GM12878 (cell line): ENCODE data around the gene SLC6A8. TPM values are rescaled to one million over a fixed set of nuclear protein-coding genes. Genes with fewer than 3 reads are reported as not detected.

Source experiments
- ATAC-seq: fragments of 200-7000 bp; cut with Tn5 transposase; 3 replicates; pipeline ENCODE4 v1.9.1; 2020; ENCODE audit warnings: mild to moderate bottlenecking, moderate library complexity
- BruUV-seq: library from RNA; stranded (reverse); fragments of 400-500 nt; replicated peaks from 2 replicates; lab custom pipeline; 2021; lab: Mats Ljungman, UMichigan
- CTCF ChIA-PET: fragments of 300-600 bp; sonication (Branson Sonifier 250); formaldehyde crosslinking; extraction: SDS; loops from one replicate; lab custom pipeline; 2021; ENCODE audit warnings: inconsistent platforms; lab: Yijun Ruan, JAX
- POLR2A ChIA-PET: fragments of 350-600 bp; formaldehyde crosslinking; extraction: SDS; loops from one replicate; lab custom pipeline; 2021; ENCODE audit warnings: inconsistent platforms; lab: Charles Lee
- RAD21 ChIA-PET: fragments of 300-600 bp; sonication (Branson Sonifier 250); formaldehyde crosslinking; loops from one replicate; lab custom pipeline; 2023; ENCODE audit warnings: antibody characterized with exemption; ENCODE audit not compliant: unreplicated experiment; lab: Charles Lee
- SMC1A ChIA-PET: fragments of 300-600 bp; sonication (Branson Sonifier 250); formaldehyde crosslinking; loops from one replicate; lab custom pipeline; 2023; ENCODE audit not compliant: unreplicated experiment, uncharacterized antibody; lab: Charles Lee
- DNase-seq: peaks from one replicate; pipeline ENCODE4 v3.0.0-alpha.2; 2011; ENCODE audit warnings: low read depth, low spot score
- FAIRE-seq: peaks from 3 replicates; lab custom pipeline; 2011; peaks lifted over from hg19 to GRCh38; lab: Jason Lieb, UNC
- H2AFZ ChIP-seq: 2 replicates; pipeline ENCODE4 v1.6.0; 2011; ENCODE audit warnings: low read depth, low read length, control low read depth; ENCODE audit not compliant: control insufficient read depth
- H3K27ac ChIP-seq: 2 replicates; pipeline ENCODE4 v1.5.1; 2011; ENCODE audit warnings: control low read depth; ENCODE audit not compliant: control insufficient read depth, insufficient read depth
- H3K27me3 ChIP-seq, 2 experiments: replicated peaks in 1 of 2; 2 replicates each; pipeline versions ENCODE4 v1.6.0 to v1.6.1; 2011; ENCODE audit warnings: low read length in 1 of 2; ENCODE audit not compliant: control insufficient read depth in 2 of 2, insufficient read depth in 2 of 2
- H3K36me3 ChIP-seq, 2 experiments: 2 replicates each; pipeline ENCODE4 v1.5.1; 2011; ENCODE audit warnings: low read length in 1 of 2; ENCODE audit not compliant: control insufficient read depth in 2 of 2, insufficient read depth in 2 of 2
- H3K4me1 ChIP-seq: 2 replicates; pipeline ENCODE4 v1.6.1; 2011; ENCODE audit warnings: mild to moderate bottlenecking, low read length, moderate library complexity, mixed read lengths; ENCODE audit not compliant: control insufficient read depth, insufficient read depth
- H3K4me2 ChIP-seq: 2 replicates; pipeline ENCODE4 v1.6.0; 2011; ENCODE audit warnings: control low read depth; ENCODE audit not compliant: control insufficient read depth, insufficient read depth
- H3K4me3 ChIP-seq: fragments of 200-600 bp; sonication (generic); 2 replicates; pipeline ENCODE4 v1.5.1; 2016
- H3K79me2 ChIP-seq: 2 replicates; pipeline ENCODE4 v1.6.0; 2011; ENCODE audit warnings: low read length; ENCODE audit not compliant: control insufficient read depth, insufficient read depth
- H3K9ac ChIP-seq: 2 replicates; pipeline ENCODE4 v1.8.0; 2011; ENCODE audit warnings: low read length, control low read depth, mixed read lengths; ENCODE audit not compliant: control insufficient read depth, insufficient read depth
- H3K9me3 ChIP-seq: replicated peaks from 3 replicates; pipeline ENCODE4 v1.5.1; 2011; ENCODE audit warnings: mild to moderate bottlenecking, low read length; ENCODE audit not compliant: control insufficient read depth, insufficient read depth
- H4K20me1 ChIP-seq: 2 replicates; pipeline ENCODE4 v1.6.0; 2011; ENCODE audit not compliant: control insufficient read depth, insufficient read depth
- BCL11A ChIP-seq: IDR thresholded peaks from 2 replicates; pipeline ENCODE4 v1.6.1; 2011; ENCODE audit warnings: low read depth, low read length
- HDGF ChIP-seq: fragments of 450-650 bp; IDR thresholded peaks from 2 replicates; pipeline ENCODE4 v1.6.1; 2016; ENCODE audit warnings: antibody characterized with exemption
- MAX ChIP-seq: IDR thresholded peaks from 2 replicates; pipeline ENCODE4 v1.6.1; 2012; ENCODE audit warnings: low read depth, low read length, improper control_type of control experiment
- PAX8 ChIP-seq: fragments of 450-650 bp; IDR thresholded peaks from 2 replicates; pipeline ENCODE4 v1.6.1; 2017; ENCODE audit warnings: mild to moderate bottlenecking, moderate library complexity
- TBL1XR1 ChIP-seq: IDR thresholded peaks from 2 replicates; pipeline ENCODE4 v1.6.1; 2012; ENCODE audit warnings: low read depth, low read length, improper control_type of control experiment
- ZNF24 ChIP-seq: fragments of 450-650 bp; IDR thresholded peaks from 2 replicates; pipeline ENCODE4 v1.6.1; 2017; ENCODE audit warnings: antibody characterized with exemption, mild to moderate bottlenecking
- WGBS: methylation state at CpG from one replicate; pipeline ENCODE4 v1.1.6; 2016; ENCODE audit warnings: low lambda C conversion rate; ENCODE audit not compliant: insufficient replicate concordance, insufficient coverage; ENCODE audit errors: missing lambda C conversion rate; 5-methylcytosine and 5-hydroxymethylcytosine counted together
- in situ Hi-C: fragments of 300-500 bp; cut with MboI; formaldehyde crosslinking; loops from 9 replicates; pipeline ENCODE4 v1.14.3; 2018; ENCODE audit warnings: mixed read lengths
- intact Hi-C: fragments of 100-400 bp; cut with micrococcal nuclease; formaldehyde crosslinking; loops from one replicate; pipeline ENCODE4 v1.14.2; 2022; ENCODE audit not compliant: unreplicated experiment
- polyA plus RNA-seq, 11 experiments: library from polyadenylated mRNA; depleted of rRNA in 4 of 11; unstranded in 6 of 11; stranded (reverse) in 5 of 11; fragments of >200 nt; fragmentation: Nextera tagmentation in 4 of 11; fragmentation: Illumina TruSeq in 1 of 11; extraction: Ambion mirVana in 4 of 11; extraction: Trizol in 1 of 11; gene quantifications; 1 replicate in 1 of 11; 2 replicates in 10 of 11; pipeline versions ENCODE4 v1.2.1 to v1.2.3, GENCODE V29; 2011 to 2016; ENCODE audit warnings: inconsistent platforms in 2 of 11, missing spikeins in 2 of 11, low read depth in 1 of 11
- total RNA-seq, 4 experiments: library from RNA; depleted of rRNA in 3 of 4; stranded (reverse); fragments of >200 nt in 3 of 4; fragmentation: Illumina TruSeq in 1 of 4; extraction: Trizol in 1 of 4; gene quantifications; 2 replicates each; pipeline versions ENCODE4 v1.2.1 to v1.2.3, GENCODE V29; 2013 to 2021

SLC6A8 gene
- total and polyA plus RNA-seq, 10 of the 15 experiments (the other 5 are each of a cell fraction or from before 2014, with no cell fraction given) = 0.01 to 0.72 (median 0.17) TPM; not detected in 6

- no peak for FAIRE-seq
- Histone ChIP-seq H3K4me1 (no peaks in the 10 kb centered on the region), H3K36me3 (no peaks in the 10 kb centered on the region), H2AFZ (no peak overlapping the region), H3K27me3 (peaks cover 1 to 2% of the 10 kb centered on the region in 2 experiments; a peak in 2 of 4 replicates), H3K9me3 (no peaks in the 10 kb centered on the region; the same call in 2 of the 3 replicates), H3K4me3 (no peak overlapping the region), H3K27ac (no peak overlapping the region), H4K20me1 (no peaks in the 10 kb centered on the region), H3K79me2 (no peaks in the 10 kb centered on the region), H3K9ac (no peak overlapping the region), H3K4me2 (no peak overlapping the region)
- RAD21 ChIA-PET = no interaction called here
- in situ Hi-C loops (no loop called here), intact Hi-C loops (no loop called here)
- POLR2A ChIA-PET = no interaction called here
- ATAC-seq = no peak
- WGBS = 53% methylated on average over 27 of the region's 28 CpGs
- CTCF ChIA-PET = no interaction called here
- no peak for DNase-seq
- no peak for TF ChIP-seq TBL1XR1
- no peak for TF ChIP-seq BCL11A
- no peak for TF ChIP-seq HDGF
- no peak for TF ChIP-seq PAX8
- no peak for TF ChIP-seq MAX
- TF ChIP-seq ZNF24 = no peak
- SMC1A ChIA-PET = no interaction called here
- no TSS peak for BruUV-seq
These were observed 48.3 kb upstream of the SLC6A8 start for GRCh38 chrX:153639177-153640044.
